MCF 10A (cell line): ENCODE results near the gene NELL2. TPM values are rescaled to one million over a fixed set of nuclear protein-coding genes. Genes with fewer than 3 reads are reported as not detected.

Experiments
- BruUV-seq: library from RNA; stranded (reverse); fragments of 400-500 nt; replicated peaks from 2 replicates; lab custom pipeline; 2021; lab: Mats Ljungman, UMichigan
- CTCF ChIA-PET: fragments of 300-600 bp; sonication (Branson Sonifier 250); formaldehyde crosslinking; extraction: SDS; loops from one replicate; lab custom pipeline; 2021; ENCODE audit warnings: antibody characterized with exemption, inconsistent platforms; lab: Yijun Ruan, JAX
- POLR2A ChIA-PET: fragments of 300-600, 350-650 bp; sonication (Branson Sonifier 250); formaldehyde crosslinking; extraction: SDS; loops from one replicate; lab custom pipeline; 2020; ENCODE audit warnings: antibody characterized with exemption, inconsistent platforms; lab: Yijun Ruan, JAX
- DNase-seq: peaks from one replicate; pipeline ENCODE4 v3.0.0-alpha.2; 2018; ENCODE audit not compliant: unreplicated experiment
- H3K27ac Mint-ChIP-seq: one replicate; pipeline ENCODE4 v1.8.0; 2022; ENCODE audit warnings: mild to moderate bottlenecking, low read depth, mixed read lengths; ENCODE audit not compliant: unreplicated experiment
- H3K27me3 Mint-ChIP-seq: one replicate; pipeline ENCODE4 v1.8.0; 2022; ENCODE audit warnings: mixed read lengths; ENCODE audit not compliant: insufficient read depth, unreplicated experiment
- H3K36me3 Mint-ChIP-seq: one replicate; pipeline ENCODE4 v1.8.0; 2022; ENCODE audit warnings: mild to moderate bottlenecking, moderate library complexity, mixed read lengths; ENCODE audit not compliant: insufficient read depth, unreplicated experiment
- H3K4me1 Mint-ChIP-seq: one replicate; pipeline ENCODE4 v1.8.0; 2022; ENCODE audit warnings: mixed read lengths; ENCODE audit not compliant: insufficient read depth, unreplicated experiment
- H3K4me3 Mint-ChIP-seq: one replicate; pipeline ENCODE4 v1.8.0; 2022; ENCODE audit warnings: mild to moderate bottlenecking, moderate library complexity, mixed read lengths; ENCODE audit not compliant: unreplicated experiment
- H3K9me3 Mint-ChIP-seq: one replicate; pipeline ENCODE4 v1.8.0; 2022; ENCODE audit warnings: mixed read lengths; ENCODE audit not compliant: unreplicated experiment
- intact Hi-C: fragments of 100-400 bp; cut with micrococcal nuclease; formaldehyde crosslinking; loops from 2 replicates; pipeline ENCODE4 v1.14.1; 2022
- total RNA-seq: library from RNA; stranded (reverse); gene quantifications from 2 replicates; pipeline ENCODE4 v1.2.3, GENCODE V29; 2022
- TF ChIP-seq, protein P1 (sequence below): fragments of 200-600 bp; IDR thresholded peaks from one replicate; pipeline ENCODE4 v1.8.0; 2022; ENCODE audit warnings: antibody characterized with exemption, mild to moderate bottlenecking; ENCODE audit not compliant: unreplicated experiment

NELL2 gene
- total RNA-seq, 1 experiment from 2014 or later: not detected

GRCh38 chr12:44611538-44611937 is 264.6 kb downstream of the NELL2 start:
- ChIA-PET CTCF (no interaction called here), POLR2A (interaction anchor here (0.6 kb wide), 1 partner anchor 36 kb away, joined by 3 read pairs; no protein-coding TSS in a partner anchor)
- intact Hi-C loops: no loop called here
- DNase-seq: no peak
- Mint-ChIP-seq H3K27me3 (peaks cover 81% of the 10 kb centered on the region), H3K4me3 (no peak overlapping the region), H3K27ac (no peak overlapping the region), H3K36me3 (no peaks in the 10 kb centered on the region), H3K9me3 (no peaks in the 10 kb centered on the region), H3K4me1 (no peaks in the 10 kb centered on the region)
- TF ChIP-seq, protein P1, sequence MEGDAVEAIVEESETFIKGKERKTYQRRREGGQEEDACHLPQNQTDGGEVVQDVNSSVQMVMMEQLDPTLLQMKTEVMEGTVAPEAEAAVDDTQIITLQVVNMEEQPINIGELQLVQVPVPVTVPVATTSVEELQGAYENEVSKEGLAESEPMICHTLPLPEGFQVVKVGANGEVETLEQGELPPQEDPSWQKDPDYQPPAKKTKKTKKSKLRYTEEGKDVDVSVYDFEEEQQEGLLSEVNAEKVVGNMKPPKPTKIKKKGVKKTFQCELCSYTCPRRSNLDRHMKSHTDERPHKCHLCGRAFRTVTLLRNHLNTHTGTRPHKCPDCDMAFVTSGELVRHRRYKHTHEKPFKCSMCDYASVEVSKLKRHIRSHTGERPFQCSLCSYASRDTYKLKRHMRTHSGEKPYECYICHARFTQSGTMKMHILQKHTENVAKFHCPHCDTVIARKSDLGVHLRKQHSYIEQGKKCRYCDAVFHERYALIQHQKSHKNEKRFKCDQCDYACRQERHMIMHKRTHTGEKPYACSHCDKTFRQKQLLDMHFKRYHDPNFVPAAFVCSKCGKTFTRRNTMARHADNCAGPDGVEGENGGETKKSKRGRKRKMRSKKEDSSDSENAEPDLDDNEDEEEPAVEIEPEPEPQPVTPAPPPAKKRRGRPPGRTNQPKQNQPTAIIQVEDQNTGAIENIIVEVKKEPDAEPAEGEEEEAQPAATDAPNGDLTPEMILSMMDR: no peak
- BruUV-seq: no TSS peak

- Mint-ChIP-seq H3K4me3 (no peak overlapping the region), H3K27me3 (peaks cover 23% of the 10 kb centered on the region), H3K9me3 (no peaks in the 10 kb centered on the region), H3K4me1 (no peaks in the 10 kb centered on the region), H3K36me3 (no peaks in the 10 kb centered on the region), H3K27ac (no peak overlapping the region)
- ChIA-PET POLR2A (no interaction called here), CTCF (no interaction called here)
- no TSS peak for BruUV-seq
- no peak for DNase-seq
- intact Hi-C loops: no loop called here
- TF ChIP-seq, protein P1: no peak
Observed at GRCh38 chr12:44603701-44604100, 272.4 kb downstream of the NELL2 start.

DNA sequence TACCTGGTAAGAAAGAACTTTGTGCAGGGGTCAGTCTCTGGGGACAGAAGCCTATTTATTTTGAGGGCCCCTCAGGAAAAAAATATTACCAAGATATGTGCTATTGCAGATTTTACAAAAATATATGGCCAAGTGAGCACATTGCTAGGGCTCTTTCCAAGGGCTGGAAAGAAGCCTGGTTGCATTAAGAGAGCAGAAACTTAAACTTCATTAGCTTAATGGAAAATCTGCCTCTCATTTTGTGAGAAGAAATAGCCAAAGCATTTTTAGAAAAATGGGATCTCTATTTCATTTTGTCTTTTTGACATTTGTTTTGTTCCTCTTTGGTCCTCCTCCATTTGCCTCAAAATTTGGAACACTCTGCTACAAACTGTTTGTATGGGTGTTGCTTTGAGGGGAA is 283.5 kb downstream of the NELL2 start:
- Mint-ChIP-seq H3K27ac (no peak overlapping the region), H3K36me3 (no peaks in the 10 kb centered on the region), H3K9me3 (no peaks in the 10 kb centered on the region), H3K27me3 (peaks cover 52% of the 10 kb centered on the region), H3K4me3 (no peak overlapping the region), H3K4me1 (peaks cover 7% of the 10 kb centered on the region)
- ChIA-PET CTCF (no interaction called here), POLR2A (no interaction called here)
- intact Hi-C loops: no loop called here
- no TSS peak for BruUV-seq
- DNase-seq: no peak
- TF ChIP-seq, protein P1: no peak

- ChIA-PET POLR2A (no interaction called here), CTCF (no interaction called here)
- Mint-ChIP-seq H3K27ac (no peak overlapping the region), H3K9me3 (no peaks in the 10 kb centered on the region), H3K4me1 (peaks cover 7% of the 10 kb centered on the region), H3K36me3 (no peaks in the 10 kb centered on the region), H3K27me3 (peaks cover 47% of the 10 kb centered on the region), H3K4me3 (no peak overlapping the region)
- TF ChIP-seq, protein P1: no peak
- intact Hi-C loops: no loop called here
- DNase-seq: peak; percentile 16
- no TSS peak for BruUV-seq
Observed at GRCh38 chr12:44589697-44590096, 286.4 kb downstream of the NELL2 start.
